ENCODE measurements around the gene MVB12A.

- TF ChIP-seq CTCF (IDR thresholded peaks at IDR 0.05) = no peak
- TF ChIP-seq POLR2AphosphoS5 (IDR thresholded peaks at IDR 0.05) = no peak
- no peak for TF ChIP-seq POLR2A (IDR thresholded peaks at IDR 0.05)
Observed at GRCh38 chr19:17379221-17379631, 40.6 kb upstream of the MVB12A start.
